ENCODE results near the gene SRP14.
"Not testable (repeated sequence)": the region's sequence is repeated elsewhere in the genome, so short reads cannot be mapped to it uniquely, and the experiment has no call there.

Gene SRP14

GRCh38 chr15:40038638-40039543 is at the start of gene SRP14:
TSS of gene SRP14 (minus strand) at chr15:40039181. CDS start at chr15:40039116, 65 bp downstream.
- peak; percentile 85 for DNase-seq (ENCODE audit: low read depth)

- DNase-seq (ENCODE audit: low read depth) = no peak
These were observed 49.3 kb upstream of the SRP14 start for GRCh38 chr15:40087991-40088928.

DNA sequence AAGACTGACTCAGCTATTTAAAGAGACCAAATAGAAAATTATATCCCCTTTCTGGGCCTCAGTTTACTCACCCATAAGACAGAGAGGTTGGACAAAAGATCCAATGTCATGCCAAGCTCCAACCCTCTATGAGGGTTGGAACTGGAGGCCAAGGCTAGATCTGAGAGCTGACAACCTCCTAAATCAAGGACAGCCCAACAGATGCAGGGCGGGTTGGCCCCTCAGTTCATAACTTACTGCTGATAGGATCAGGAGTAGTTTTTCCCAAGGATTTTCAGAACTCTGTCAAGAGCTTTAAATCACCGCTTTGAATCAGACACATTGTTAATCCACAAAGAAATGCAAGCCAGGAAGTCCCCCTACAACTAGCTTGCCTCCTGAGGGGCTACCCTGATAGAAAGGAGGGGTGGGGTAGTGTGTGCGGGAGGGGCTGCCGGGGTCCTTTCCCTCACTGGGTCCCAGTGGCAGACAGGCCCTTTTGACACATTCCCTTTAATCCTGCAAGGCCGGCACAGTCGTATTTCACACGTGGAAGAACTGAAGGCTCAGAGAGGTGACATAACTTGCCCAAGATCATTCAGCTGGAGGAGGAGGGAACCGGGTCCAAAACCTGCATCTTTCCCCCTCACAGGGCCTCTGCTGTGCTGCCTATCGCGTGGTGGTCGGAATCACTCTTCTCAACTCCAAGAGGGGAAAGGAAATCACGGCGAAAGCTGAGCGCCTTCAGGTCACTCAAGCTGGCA is 48.3 kb upstream of the SRP14 start:
- no peak for DNase-seq (ENCODE audit: low read depth)

DNA sequence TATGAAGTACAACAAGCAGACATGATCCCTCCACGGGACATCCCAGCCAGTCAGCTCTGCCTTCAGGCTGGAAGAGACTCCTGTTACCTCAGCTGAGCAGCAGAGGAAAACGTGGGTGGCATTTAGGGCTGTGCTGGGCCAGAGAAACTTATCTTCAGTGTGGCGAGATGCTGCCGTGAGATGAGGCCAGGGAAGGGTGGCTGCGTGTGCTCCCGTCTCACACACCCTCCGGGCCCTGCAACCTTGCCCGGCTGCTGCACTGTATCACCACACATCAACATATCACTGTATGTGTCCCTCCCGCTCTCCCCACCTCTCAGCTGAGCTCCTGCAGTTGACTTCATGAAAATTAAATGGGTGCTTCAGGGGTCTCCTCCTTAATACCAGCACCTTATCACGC is 46.3 kb upstream of the SRP14 start:
- DNase-seq (ENCODE audit: low read depth) = no peak

DNA sequence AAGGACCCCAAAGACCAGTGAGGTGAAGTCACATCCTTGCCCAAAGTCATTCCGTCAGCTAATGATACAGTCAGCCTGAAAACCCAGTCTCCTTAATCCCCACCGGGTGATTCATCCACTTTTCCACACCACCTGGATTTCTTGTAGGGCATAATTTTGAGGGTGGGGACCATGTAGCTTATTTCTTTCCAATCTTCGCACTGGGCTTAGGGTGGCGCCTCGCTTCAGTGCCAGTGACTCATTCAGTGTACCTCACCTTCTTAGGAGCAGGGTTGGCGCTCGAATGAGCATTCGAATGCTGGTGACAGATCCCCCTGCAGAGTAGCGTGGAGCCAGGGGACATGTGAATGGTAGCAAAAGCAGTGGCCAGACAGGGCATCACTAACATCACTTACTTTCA is 45.7 kb upstream of the SRP14 start:
- no peak for DNase-seq (ENCODE audit: low read depth)

GRCh38 chr15:40082195-40082883 is 43.4 kb upstream of the SRP14 start:
- no peak for DNase-seq (ENCODE audit: low read depth)

DNA sequence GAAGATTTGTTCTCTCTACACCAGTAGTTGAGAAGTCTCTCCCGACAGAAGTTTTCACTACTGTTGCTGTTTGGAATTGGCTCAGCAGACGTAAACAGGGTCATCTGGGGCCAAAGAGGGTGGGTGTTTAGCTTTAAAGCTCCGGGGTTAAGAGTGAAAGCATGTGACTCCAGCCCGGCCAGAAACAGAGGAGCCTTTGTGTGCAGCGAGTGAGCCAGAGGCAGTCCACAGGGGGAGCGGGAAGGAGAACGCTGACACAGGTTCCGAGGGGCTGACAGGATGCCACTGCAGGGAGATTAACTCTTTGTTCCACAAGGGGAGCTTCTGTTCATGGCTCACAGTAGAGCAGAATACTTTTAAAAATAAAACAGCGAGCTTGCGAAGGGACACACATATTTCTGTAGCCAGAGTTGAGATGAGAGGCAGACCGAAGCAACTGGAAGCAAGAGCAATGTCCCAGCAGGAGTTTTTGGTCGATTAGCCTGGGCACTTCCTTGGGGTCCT is 42.8 kb upstream of the SRP14 start:
- DNase-seq (ENCODE audit: low read depth) = no peak

- DNase-seq (ENCODE audit: low read depth) = no peak
These were observed 41.9 kb upstream of the SRP14 start for GRCh38 chr15:40080847-40081246.

GRCh38 chr15:40080104-40080503 is 41.1 kb upstream of the SRP14 start:
- no peak for DNase-seq (ENCODE audit: low read depth)

DNA sequence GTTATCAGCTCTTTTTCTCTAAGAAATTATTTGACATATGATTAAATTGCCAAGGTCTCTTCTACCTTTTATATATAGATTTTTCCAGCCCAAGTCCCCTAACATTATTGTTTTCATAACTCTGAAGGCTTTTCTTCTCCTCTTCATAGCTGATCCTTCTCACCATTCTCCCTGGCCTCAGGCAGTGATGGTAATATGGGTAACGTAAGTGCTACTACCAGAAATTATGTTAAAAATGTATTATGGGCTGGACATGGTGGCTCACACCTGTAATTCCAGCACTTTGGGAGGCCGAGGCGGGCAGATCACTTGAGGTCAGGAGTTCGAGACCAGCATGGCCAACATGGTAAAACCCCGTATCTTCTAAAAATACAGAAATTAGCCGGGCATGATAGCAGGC is 40.5 kb upstream of the SRP14 start:
- DNase-seq (ENCODE audit: low read depth) = no peak

DNA sequence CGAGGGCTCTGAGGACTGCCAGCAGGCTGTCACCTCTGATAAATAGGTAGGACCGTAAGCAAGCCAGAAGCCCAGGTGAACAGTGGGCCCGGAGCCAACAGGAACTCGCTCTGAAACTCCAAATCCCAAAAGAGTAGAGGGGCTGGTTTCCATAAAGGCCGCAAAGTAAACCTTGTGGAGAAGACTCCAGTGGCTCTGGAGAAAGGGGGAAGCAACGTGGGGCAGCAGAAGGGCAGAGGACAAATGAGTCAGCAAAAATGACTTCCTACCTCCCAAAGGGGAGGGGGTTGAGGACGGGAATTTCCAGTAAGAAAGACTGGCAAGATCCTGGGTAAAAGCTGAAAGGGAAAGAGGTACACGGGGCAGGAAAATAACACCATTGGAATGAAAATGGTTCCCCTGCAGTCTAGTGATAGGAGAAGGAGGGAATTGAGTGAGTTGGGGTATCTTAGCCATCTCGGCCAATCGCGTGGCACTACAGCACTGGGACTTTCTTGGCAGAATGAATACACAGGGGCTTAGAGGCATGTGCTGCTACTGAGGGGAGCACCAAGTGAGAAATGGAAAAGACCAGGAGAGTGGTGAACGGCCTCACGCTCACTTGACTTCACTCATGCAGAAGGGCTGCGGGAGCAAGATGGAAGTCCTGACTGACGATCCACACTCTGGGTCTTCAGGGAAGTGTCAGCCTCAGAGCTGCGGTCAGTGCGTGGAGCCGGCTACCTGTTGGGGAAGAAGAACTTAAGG is 36.5 kb upstream of the SRP14 start:
- DNase-seq (ENCODE audit: low read depth) = no peak

GRCh38 chr15:40074656-40075055 is 35.7 kb upstream of the SRP14 start:
- DNase-seq (ENCODE audit: low read depth) = not testable (repeated sequence)

- not testable (repeated sequence) for DNase-seq (ENCODE audit: low read depth)
These were observed 34.9 kb upstream of the SRP14 start for GRCh38 chr15:40073716-40074490.

GRCh38 chr15:40072216-40072990 is 33.4 kb upstream of the SRP14 start:
- no peak for DNase-seq (ENCODE audit: low read depth)

GRCh38 chr15:40070608-40071218 is 31.7 kb upstream of the SRP14 start:
- DNase-seq (ENCODE audit: low read depth) = no peak

DNA sequence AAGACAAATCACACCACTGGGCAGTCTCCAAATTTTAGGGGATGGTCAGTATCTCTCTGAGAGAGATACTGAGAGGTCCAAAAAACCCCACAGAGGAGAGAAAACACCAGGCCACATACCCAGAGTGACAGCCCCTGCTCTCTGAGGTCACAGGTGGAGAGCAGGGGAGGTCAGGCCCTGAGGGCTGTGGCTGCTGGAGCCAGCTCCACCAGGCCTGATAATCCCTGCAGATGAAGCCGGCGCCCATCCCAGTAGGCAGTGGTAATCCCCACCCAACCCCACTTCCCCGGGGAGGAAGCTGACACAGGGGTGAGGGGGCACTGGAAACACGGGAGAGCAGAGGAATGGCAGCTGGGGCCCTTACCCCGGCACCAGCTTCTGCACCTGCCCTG is 31.2 kb upstream of the SRP14 start:
- no peak for DNase-seq (ENCODE audit: low read depth)

DNA sequence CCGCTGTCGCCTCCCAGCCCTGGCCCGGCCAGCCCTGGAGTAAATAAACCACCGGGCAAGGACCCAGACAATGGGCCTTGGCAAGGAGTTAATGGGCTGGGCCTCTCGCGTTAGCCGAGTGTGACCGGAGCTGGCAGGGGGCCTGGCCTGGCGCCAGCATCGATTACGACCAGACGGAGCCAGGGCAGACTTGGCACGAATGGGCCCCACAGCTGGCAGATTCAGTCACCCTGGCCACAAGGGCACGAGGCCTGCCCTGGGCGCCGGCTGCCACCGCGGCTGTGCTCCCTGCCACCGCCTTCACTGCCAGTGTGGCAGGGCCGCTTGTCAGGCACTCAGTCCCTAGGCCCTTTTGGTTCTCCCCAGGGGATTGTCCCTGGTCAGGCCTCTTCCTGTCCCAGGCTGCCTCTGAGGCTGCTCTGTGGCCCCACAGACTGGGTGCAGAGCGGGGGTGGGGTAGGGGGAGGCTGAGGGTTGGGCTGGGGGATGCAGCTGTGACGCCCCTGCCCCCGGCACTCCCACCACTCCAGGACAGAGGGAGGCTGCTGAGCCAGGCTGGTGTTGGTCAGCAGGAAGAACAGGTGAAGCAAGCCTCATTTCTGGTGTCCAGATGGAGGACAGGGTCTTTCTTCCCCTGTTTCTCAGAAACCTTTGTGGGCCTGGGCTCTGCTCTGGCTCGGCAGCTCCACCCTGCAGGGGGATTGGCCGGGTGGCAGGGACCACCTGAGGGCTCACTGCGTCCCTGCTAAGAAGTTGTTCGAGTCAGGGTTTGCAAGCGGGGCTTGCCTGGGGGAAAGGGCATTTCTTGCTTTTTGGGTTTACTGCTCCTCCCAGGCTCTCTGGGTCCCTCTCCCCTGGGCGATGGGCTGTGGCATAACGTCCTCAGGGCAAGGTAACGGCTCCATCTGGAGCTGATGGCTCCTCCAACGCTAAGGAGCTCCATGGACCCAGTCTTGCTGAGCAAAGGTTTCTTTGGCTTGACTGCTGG is 30.5 kb upstream of the SRP14 start:
- DNase-seq (ENCODE audit: low read depth) = peak; percentile 62

Measured in GM04504 (cell line).